Activated CD8-positive, alpha-beta memory T cell treated with anti-CD3 and anti-CD28 coated beads for 48 hours (primary cell): ENCODE results near the gene DENND2A.
A peak's percentile ranks its signal among the peaks of the same experiment; 100 is the strongest.
"Not testable (repeated sequence)": the region's sequence is repeated elsewhere in the genome, so short reads cannot be mapped to it uniquely, and the experiment has no call there.

Experiments
- DNase-seq, 3 experiments: peaks; one replicate each; pipeline ENCODE4 v3.0.0-alpha.2; 2020; ENCODE audit warnings: low read depth in 2 of 3, low spot score in 2 of 3

Gene DENND2A

GRCh38 chr7:140517546-140518369 lies 122.9 kb downstream of the DENND2A start:
- DNase-seq: peak; percentile 38 to 47 (median 43)

GRCh38 chr7:140512317-140513000 lies 128.2 kb downstream of the DENND2A start:
- no peak for DNase-seq

GRCh38 chr7:140509789-140510188 lies 130.8 kb downstream of the DENND2A start:
- DNase-seq: no peak

GRCh38 chr7:140507556-140507955 lies 133.1 kb downstream of the DENND2A start:
- DNase-seq: not testable (repeated sequence)

GRCh38 chr7:140506788-140507464 lies 133.7 kb downstream of the DENND2A start:
- no peak for DNase-seq

- DNase-seq: no peak
Measured at GRCh38 chr7:140501966-140502365, 138.6 kb downstream of the DENND2A start.

GRCh38 chr7:140497807-140498206 lies 142.8 kb downstream of the DENND2A start:
- not testable (repeated sequence) for DNase-seq

- DNase-seq: no peak
Measured at GRCh38 chr7:140497241-140497769, 143.3 kb downstream of the DENND2A start.

GRCh38 chr7:140495514-140496097 lies 145.0 kb downstream of the DENND2A start:
- DNase-seq: no peak

- DNase-seq: no peak
Measured at GRCh38 chr7:140494867-140495266, 145.7 kb downstream of the DENND2A start.

- no peak for DNase-seq
Measured at GRCh38 chr7:140489026-140489359, 151.6 kb downstream of the DENND2A start.

GRCh38 chr7:140485500-140486265 lies 154.9 kb downstream of the DENND2A start:
- no peak for DNase-seq

- no peak for DNase-seq
Measured at GRCh38 chr7:140484951-140485499, 155.6 kb downstream of the DENND2A start.

GRCh38 chr7:140484479-140484878 lies 156.1 kb downstream of the DENND2A start:
- DNase-seq: no peak

GRCh38 chr7:140479739-140480084 lies 160.9 kb downstream of the DENND2A start:
- DNase-seq: no peak

- peak; percentile 80 to 84 (median 83) for DNase-seq
Measured at GRCh38 chr7:140479062-140479738, 161.4 kb downstream of the DENND2A start, which contains the start of gene MKRN1. Gene MKRN1 (minus strand): TSS chr7:140479505. CDS start chr7:140479344, 161 bp downstream.

GRCh38 chr7:140478246-140479061 lies 162.2 kb downstream of the DENND2A start:
- no peak for DNase-seq

- DNase-seq: no peak
Measured at GRCh38 chr7:140476698-140477261, 163.8 kb downstream of the DENND2A start.
